GM12878 (cell line): ENCODE measurements around the gene MORC3. TPM values are rescaled to one million over a fixed set of nuclear protein-coding genes. Genes with fewer than 3 reads are reported as not detected.

ENCODE experiments used
- BACH1 ChIP-seq: fragments of 450-650 bp; IDR thresholded peaks from 2 replicates; pipeline ENCODE4 v1.6.1; 2017; ENCODE audit warnings: mild to moderate bottlenecking, borderline replicate concordance
- BCL3 ChIP-seq: IDR thresholded peaks from 2 replicates; pipeline ENCODE4 v1.6.1; 2011; ENCODE audit warnings: borderline replicate concordance, low read depth, mild to moderate bottlenecking, moderate library complexity, low read length; ENCODE audit not compliant: insufficient read depth, poor library complexity, severe bottlenecking
- CBX5 ChIP-seq: sonication (generic); IDR thresholded peaks from 2 replicates; pipeline ENCODE4 v1.6.1; 2016; ENCODE audit warnings: low read depth, moderate library complexity, mild to moderate bottlenecking, inconsistent platforms
- E2F8 ChIP-seq: fragments of 450-650 bp; IDR thresholded peaks from 2 replicates; pipeline ENCODE4 v1.6.1; 2018; ENCODE audit warnings: mild to moderate bottlenecking, low read depth, moderate library complexity; ENCODE audit not compliant: partially characterized antibody
- ETV6 ChIP-seq, 2 experiments: fragments of 450-650 bp in 1 of 2; IDR thresholded peaks in 1 of 2; conservative IDR thresholded peaks in 1 of 2; 2 replicates each; pipeline ENCODE4 v1.6.1; 2014; ENCODE audit warnings: antibody characterized with exemption in 1 of 2, borderline replicate concordance in 1 of 2, low read depth in 1 of 2, mild to moderate bottlenecking in 1 of 2, moderate library complexity in 1 of 2
- FOS ChIP-seq: IDR thresholded peaks from 3 replicates; pipeline ENCODE4 v1.6.1; 2011; ENCODE audit warnings: borderline replicate concordance; ENCODE audit not compliant: insufficient read length; ENCODE audit errors: extremely low read depth
- FOXK2 ChIP-seq: fragments of 450-650 bp; IDR thresholded peaks from 2 replicates; pipeline ENCODE4 v1.6.1; 2017; ENCODE audit warnings: mild to moderate bottlenecking, moderate library complexity
- GATAD2B ChIP-seq: fragments of 450-650 bp; conservative IDR thresholded peaks from 2 replicates; pipeline ENCODE4 v1.6.1; 2017; ENCODE audit warnings: low read depth, mild to moderate bottlenecking, moderate library complexity
- MEF2B ChIP-seq: fragments of 450-650 bp; IDR thresholded peaks from 2 replicates; pipeline ENCODE4 v1.6.1; 2018; ENCODE audit warnings: mild to moderate bottlenecking, moderate library complexity; ENCODE audit not compliant: partially characterized antibody, poor library complexity, severe bottlenecking
- MLLT1 ChIP-seq: fragments of 450-650 bp; IDR thresholded peaks from 2 replicates; pipeline ENCODE4 v1.6.1; 2016; ENCODE audit warnings: mild to moderate bottlenecking
- MXI1 ChIP-seq: fragments of 150-350 bp; IDR thresholded peaks from 2 replicates; pipeline ENCODE4 v1.6.1; 2011; ENCODE audit warnings: low read depth, mild to moderate bottlenecking, inconsistent platforms, low read length, improper control_type of control experiment
- NFIC ChIP-seq: IDR thresholded peaks from 2 replicates; pipeline ENCODE4 v1.6.1; 2012; ENCODE audit warnings: low read depth, mild to moderate bottlenecking, inconsistent platforms, low read length, moderate library complexity
- NR2C1 ChIP-seq: fragments of 450-650 bp; IDR thresholded peaks from 2 replicates; pipeline ENCODE4 v1.6.1; 2017; ENCODE audit warnings: antibody characterized with exemption, mild to moderate bottlenecking, moderate library complexity
- PML ChIP-seq: IDR thresholded peaks from 2 replicates; pipeline ENCODE4 v1.6.1; 2012; ENCODE audit warnings: low read length, inconsistent platforms
- RELA ChIP-seq: fragments of 450-650 bp; IDR thresholded peaks from 2 replicates; pipeline ENCODE4 v1.8.0; 2014; ENCODE audit warnings: borderline replicate concordance; ENCODE audit not compliant: partially characterized antibody
- SIN3A ChIP-seq: IDR thresholded peaks from 2 replicates; pipeline ENCODE4 v1.6.1; 2012; ENCODE audit warnings: low read depth, low read length, improper control_type of control experiment
- SIX5 ChIP-seq: IDR thresholded peaks from 2 replicates; pipeline ENCODE4 v1.6.1; 2011; ENCODE audit warnings: mild to moderate bottlenecking, low read depth, low read length, moderate library complexity; ENCODE audit not compliant: severe bottlenecking
- TCF3 ChIP-seq: IDR thresholded peaks from 2 replicates; pipeline ENCODE4 v1.6.1; 2012; ENCODE audit warnings: low read depth, mild to moderate bottlenecking, low read length, borderline replicate concordance; ENCODE audit not compliant: insufficient read depth
- polyA plus RNA-seq, 11 experiments: library from polyadenylated mRNA; depleted of rRNA in 4 of 11; unstranded in 6 of 11; stranded (reverse) in 5 of 11; fragments of >200 nt; fragmentation: Nextera tagmentation in 4 of 11; fragmentation: Illumina TruSeq in 1 of 11; extraction: Ambion mirVana in 4 of 11; extraction: Trizol in 1 of 11; gene quantifications; 1 replicate in 1 of 11; 2 replicates in 10 of 11; pipeline versions ENCODE4 v1.2.1 to v1.2.3, GENCODE V29; 2011 to 2016; ENCODE audit warnings: inconsistent platforms in 2 of 11, missing spikeins in 2 of 11, low read depth in 1 of 11
- total RNA-seq, 4 experiments: library from RNA; depleted of rRNA in 3 of 4; stranded (reverse); fragments of >200 nt in 3 of 4; fragmentation: Illumina TruSeq in 1 of 4; extraction: Trizol in 1 of 4; gene quantifications; 2 replicates each; pipeline versions ENCODE4 v1.2.1 to v1.2.3, GENCODE V29; 2013 to 2021
- TF ChIP-seq, protein P1 (sequence below): fragments of 450-650 bp; formaldehyde crosslinking; IDR thresholded peaks from 2 replicates; pipeline ENCODE4 v1.4.0; 2020; ENCODE audit warnings: mild to moderate bottlenecking, moderate library complexity

MORC3 gene
- total and polyA plus RNA-seq, 10 of the 15 experiments (the other 5 are each of a cell fraction or from before 2014, with no cell fraction given), result 5.5 to 29.9 (median 16.3) TPM

- TF ChIP-seq E2F8 (no peak), PML (no peak), GATAD2B (peak; percentile 36), RELA (no peak), BACH1 (no peak), BCL3 (no peak), SIN3A (no peak; the same call in 1 of the 2 replicates), FOXK2 (no peak), NFIC (no peak), ETV6 (conservative IDR thresholded peaks at IDR 0.05 in 1 of 2, IDR thresholded peaks at IDR 0.05 in 1 of 2; ENCODE audit: borderline replicate concordance in 1 of 2, low read depth in 1 of 2) (no peak), MEF2B (no peak), TCF3 (0 out of 2 replicates have a peak, but pooled peaks have one; percentile 18), NR2C1 (no peak), FOS (no peak), SIX5 (no peak), MLLT1 (no peak), MXI1 (0 out of 2 replicates have a peak, but pooled peaks have one; percentile 19), CBX5 (no peak)
- TF ChIP-seq, protein P1, sequence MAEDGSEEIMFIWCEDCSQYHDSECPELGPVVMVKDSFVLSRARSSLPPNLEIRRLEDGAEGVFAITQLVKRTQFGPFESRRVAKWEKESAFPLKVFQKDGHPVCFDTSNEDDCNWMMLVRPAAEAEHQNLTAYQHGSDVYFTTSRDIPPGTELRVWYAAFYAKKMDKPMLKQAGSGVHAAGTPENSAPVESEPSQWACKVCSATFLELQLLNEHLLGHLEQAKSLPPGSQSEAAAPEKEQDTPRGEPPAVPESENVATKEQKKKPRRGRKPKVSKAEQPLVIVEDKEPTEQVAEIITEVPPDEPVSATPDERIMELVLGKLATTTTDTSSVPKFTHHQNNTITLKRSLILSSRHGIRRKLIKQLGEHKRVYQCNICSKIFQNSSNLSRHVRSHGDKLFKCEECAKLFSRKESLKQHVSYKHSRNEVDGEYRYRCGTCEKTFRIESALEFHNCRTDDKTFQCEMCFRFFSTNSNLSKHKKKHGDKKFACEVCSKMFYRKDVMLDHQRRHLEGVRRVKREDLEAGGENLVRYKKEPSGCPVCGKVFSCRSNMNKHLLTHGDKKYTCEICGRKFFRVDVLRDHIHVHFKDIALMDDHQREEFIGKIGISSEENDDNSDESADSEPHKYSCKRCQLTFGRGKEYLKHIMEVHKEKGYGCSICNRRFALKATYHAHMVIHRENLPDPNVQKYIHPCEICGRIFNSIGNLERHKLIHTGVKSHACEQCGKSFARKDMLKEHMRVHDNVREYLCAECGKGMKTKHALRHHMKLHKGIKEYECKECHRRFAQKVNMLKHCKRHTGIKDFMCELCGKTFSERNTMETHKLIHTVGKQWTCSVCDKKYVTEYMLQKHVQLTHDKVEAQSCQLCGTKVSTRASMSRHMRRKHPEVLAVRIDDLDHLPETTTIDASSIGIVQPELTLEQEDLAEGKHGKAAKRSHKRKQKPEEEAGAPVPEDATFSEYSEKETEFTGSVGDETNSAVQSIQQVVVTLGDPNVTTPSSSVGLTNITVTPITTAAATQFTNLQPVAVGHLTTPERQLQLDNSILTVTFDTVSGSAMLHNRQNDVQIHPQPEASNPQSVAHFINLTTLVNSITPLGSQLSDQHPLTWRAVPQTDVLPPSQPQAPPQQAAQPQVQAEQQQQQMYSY (CRISPR knock-in tag), result no peak
Observed at GRCh38 chr21:36320421-36321324, 676 bp downstream of the MORC3 start (continued).
